ENCODE data around the gene RACK1. TPM values are rescaled to one million over a fixed set of nuclear protein-coding genes. Genes with fewer than 3 reads are reported as not detected.
A peak's percentile ranks its signal among the peaks of the same experiment; 100 is the strongest.

RACK1 gene
- total RNA-seq, 1 experiment from 2014 or later, result 2,552 TPM

GRCh38 chr5:181239062-181239663 lies 4.5 kb downstream of the RACK1 start:
- Histone ChIP-seq H3K9ac (ENCODE audit: extremely low read depth, insufficient read length, low read length) (no peak overlapping the region), H2BK20ac (ENCODE audit: low read depth, low read length, poor library complexity, severe bottlenecking) (no peak overlapping the region), H4K91ac (ENCODE audit: insufficient read length, low read depth, low read length) (no peak overlapping the region), H4K8ac (replicated peaks; ENCODE audit: insufficient read length, low read depth, low read length) (no peak overlapping the region), H3K79me1 (ENCODE audit: insufficient read depth, low read depth, low read length, poor library complexity, severe bottlenecking) (peaks cover 10% of the 10 kb centered on the region), H2BK5ac (ENCODE audit: insufficient read length, low read length) (no peak overlapping the region), H2BK15ac (ENCODE audit: low read depth, low read length) (no peak overlapping the region), H3K27ac (ENCODE audit: insufficient read length, low read depth, low read length) (no peak overlapping the region), H2AFZ (ENCODE audit: low read length) (no peak overlapping the region), H2AK5ac (ENCODE audit: insufficient read length, low read length) (no peak overlapping the region), H3T11ph (ENCODE audit: low read length) (no peak overlapping the region), H4K20me1 (ENCODE audit: control insufficient read depth, insufficient read depth, insufficient read length) (no peaks in the 10 kb centered on the region), H3K4ac (ENCODE audit: low read depth, low read length) (no peak overlapping the region), H3K18ac (ENCODE audit: insufficient read length, low read depth, low read length) (no peak overlapping the region), H3K27me3 (ENCODE audit: insufficient read depth, low read length) (no peaks in the 10 kb centered on the region), H3K23ac (ENCODE audit: insufficient read length, low read depth, low read length) (no peak overlapping the region), H3K4me2 (ENCODE audit: insufficient read depth, insufficient read length, low read length) (no peak overlapping the region), H3K9me3 (ENCODE audit: control insufficient read depth, low read depth, low read length) (no peaks in the 10 kb centered on the region), H2BK120ac (ENCODE audit: low read depth, low read length, poor library complexity, severe bottlenecking) (no peak overlapping the region), H4K5ac (ENCODE audit: insufficient read length, low read depth, low read length) (no peak overlapping the region), H3K4me1 (ENCODE audit: insufficient read depth, low read length) (no peaks in the 10 kb centered on the region), H3K23me2 (ENCODE audit: insufficient read length, low read depth, low read length, poor library complexity, severe bottlenecking) (peaks cover 4% of the 10 kb centered on the region), H3K56ac (ENCODE audit: insufficient read length, low read depth, low read length) (no peak overlapping the region), H2BK12ac (ENCODE audit: insufficient read length, low read depth, low read length) (no peak overlapping the region), H3K79me2 (ENCODE audit: insufficient read depth, low read length) (peaks cover 22% of the 10 kb centered on the region; the same call in 1 of the 2 replicates), H3K14ac (ENCODE audit: insufficient read depth, low read length) (no peak overlapping the region)
- DNase-seq, result no peak
- peaks cover 13 to 40% of the 10 kb centered on the region in 2 experiments for H3K4me1 Mint-ChIP-seq
- H3K27me3 Mint-ChIP-seq (ENCODE audit: low read depth), result peaks cover 2% of the 10 kb centered on the region
- peaks cover 74 to 91% (median 76%) of the 10 kb centered on the region in 3 experiments for H3K36me3 Mint-ChIP-seq (ENCODE audit: insufficient read depth in 1 of 3, low read depth in 3 of 3)
- peaks cover 3 to 4% of the 10 kb centered on the region in 2 experiments; a peak in 3 of 5 replicates for H3K9me3 Mint-ChIP-seq
- TF ChIP-seq CTCF (conservative IDR thresholded peaks at IDR 0.05), result no peak
- peak overlapping the region in 2 of 3 experiments; percentile 69 to 97; a peak in 3 of 7 replicates for H3K27ac Mint-ChIP-seq
- WGBS (ENCODE audit: extremely low coverage, insufficient read length, low lambda C conversion rate), result no CpG with 5 or more reads among the region's 9 CpGs
- peak overlapping the region; percentile 36 to 64; a peak in 4 of 5 replicates for H3K4me3 Mint-ChIP-seq

Data from H9 (cell line).